ENCODE measurements around the gene ZDHHC3.

ZDHHC3 gene

GRCh38 chr3:44926172-44926571 is 49.8 kb downstream of the ZDHHC3 start:
- H3K36me3 ChIP-seq (ENCODE audit: control insufficient read depth, low read length): peaks cover 21% of the 10 kb centered on the region

GRCh38 chr3:44924457-44925084 is 51.4 kb downstream of the ZDHHC3 start:
- TF ChIP-seq, protein P1, sequence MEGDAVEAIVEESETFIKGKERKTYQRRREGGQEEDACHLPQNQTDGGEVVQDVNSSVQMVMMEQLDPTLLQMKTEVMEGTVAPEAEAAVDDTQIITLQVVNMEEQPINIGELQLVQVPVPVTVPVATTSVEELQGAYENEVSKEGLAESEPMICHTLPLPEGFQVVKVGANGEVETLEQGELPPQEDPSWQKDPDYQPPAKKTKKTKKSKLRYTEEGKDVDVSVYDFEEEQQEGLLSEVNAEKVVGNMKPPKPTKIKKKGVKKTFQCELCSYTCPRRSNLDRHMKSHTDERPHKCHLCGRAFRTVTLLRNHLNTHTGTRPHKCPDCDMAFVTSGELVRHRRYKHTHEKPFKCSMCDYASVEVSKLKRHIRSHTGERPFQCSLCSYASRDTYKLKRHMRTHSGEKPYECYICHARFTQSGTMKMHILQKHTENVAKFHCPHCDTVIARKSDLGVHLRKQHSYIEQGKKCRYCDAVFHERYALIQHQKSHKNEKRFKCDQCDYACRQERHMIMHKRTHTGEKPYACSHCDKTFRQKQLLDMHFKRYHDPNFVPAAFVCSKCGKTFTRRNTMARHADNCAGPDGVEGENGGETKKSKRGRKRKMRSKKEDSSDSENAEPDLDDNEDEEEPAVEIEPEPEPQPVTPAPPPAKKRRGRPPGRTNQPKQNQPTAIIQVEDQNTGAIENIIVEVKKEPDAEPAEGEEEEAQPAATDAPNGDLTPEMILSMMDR (IDR thresholded peaks at IDR 0.05; ENCODE audit: low read depth, low read length, poor library complexity, severe bottlenecking): no peak
- no peak for TF ChIP-seq EZH2phosphoT487 (IDR thresholded peaks at IDR 0.05; ENCODE audit: borderline replicate concordance, low read length)
- H3K36me3 ChIP-seq (ENCODE audit: control insufficient read depth, low read length): peaks cover 17% of the 10 kb centered on the region
- H3K9me2 ChIP-seq (replicated peaks; ENCODE audit: control insufficient read depth, low read length): no peaks in the 10 kb centered on the region

More at GRCh38 chr3:44926172-44926571, 49.8 kb downstream of the ZDHHC3 start:
- Histone ChIP-seq H3F3A (ENCODE audit: control insufficient read depth, insufficient read depth) (no peaks in the 10 kb centered on the region), H3K4me3 (ENCODE audit: low read length) (no peak overlapping the region), H3K9me2 (replicated peaks; ENCODE audit: control insufficient read depth, low read length) (no peaks in the 10 kb centered on the region), H3K4me1 (ENCODE audit: control insufficient read depth, low read length) (no peaks in the 10 kb centered on the region; the same call in 1 of the 2 replicates), H3K27me3 (ENCODE audit: control insufficient read depth, low read length) (no peaks in the 10 kb centered on the region), H3K4me2 (ENCODE audit: low read length) (no peak overlapping the region), H3K27ac (ENCODE audit: low read depth, low read length) (no peak overlapping the region), H3K9me3 (ENCODE audit: control insufficient read depth, insufficient read depth, low read length) (no peaks in the 10 kb centered on the region), H4K20me1 (ENCODE audit: control insufficient read depth, insufficient read depth, low read depth, low read length) (no peaks in the 10 kb centered on the region), H3K79me2 (ENCODE audit: control insufficient read depth, low read length) (no peaks in the 10 kb centered on the region)
- TF ChIP-seq, protein P1 (IDR thresholded peaks at IDR 0.05; ENCODE audit: low read depth, low read length, poor library complexity, severe bottlenecking): peak; percentile 44
- no peak for TF ChIP-seq EZH2phosphoT487 (IDR thresholded peaks at IDR 0.05; ENCODE audit: borderline replicate concordance, low read length)

DNA sequence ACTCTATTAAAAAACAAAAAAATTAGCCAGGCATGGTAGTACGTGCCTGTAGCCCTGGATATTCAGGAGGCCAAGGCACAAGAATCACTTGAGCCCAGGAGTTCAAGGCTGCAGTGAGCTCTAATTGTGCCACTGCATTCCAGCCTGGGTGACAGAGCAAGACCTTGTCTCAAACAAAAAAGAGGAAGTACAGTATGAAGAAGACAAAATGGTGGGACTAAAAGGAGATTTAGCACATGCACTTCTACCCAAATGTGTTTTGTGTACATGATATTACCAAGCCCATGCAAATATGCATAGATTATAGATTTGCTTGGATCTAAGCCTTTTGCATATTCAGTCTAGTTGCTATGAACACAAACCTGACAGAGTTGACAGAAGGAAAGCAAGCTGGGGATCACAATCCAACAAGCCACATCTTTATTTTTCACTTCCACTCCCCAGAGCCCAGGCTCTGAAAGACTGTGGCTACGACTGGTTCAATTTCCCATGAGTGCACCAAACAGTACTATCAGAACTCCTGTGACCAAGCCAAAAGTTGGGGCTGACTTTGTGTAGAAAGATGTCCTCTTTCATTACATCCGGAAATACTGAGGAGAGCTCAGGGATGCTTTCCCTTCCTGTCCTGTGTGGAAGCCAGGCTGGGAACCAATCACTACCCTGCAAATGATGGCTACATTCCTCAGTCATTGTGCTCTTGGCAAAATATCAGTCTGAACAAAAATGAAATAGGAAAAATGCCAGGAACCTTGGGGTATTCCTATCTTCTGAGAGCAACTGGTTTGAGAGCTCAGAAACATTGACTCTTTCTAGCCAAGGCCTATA is 52.1 kb downstream of the ZDHHC3 start:
- Histone ChIP-seq H3K4me1 (ENCODE audit: control insufficient read depth, low read length) (no peaks in the 10 kb centered on the region; the same call in 1 of the 2 replicates), H4K20me1 (ENCODE audit: control insufficient read depth, insufficient read depth, low read depth, low read length) (no peaks in the 10 kb centered on the region), H3K9me3 (ENCODE audit: control insufficient read depth, insufficient read depth, low read length) (no peaks in the 10 kb centered on the region), H3K27ac (ENCODE audit: low read depth, low read length) (no peak overlapping the region), H3F3A (ENCODE audit: control insufficient read depth, insufficient read depth) (no peaks in the 10 kb centered on the region; the same call in 1 of the 2 replicates), H3K9me2 (replicated peaks; ENCODE audit: control insufficient read depth, low read length) (no peaks in the 10 kb centered on the region), H3K27me3 (ENCODE audit: control insufficient read depth, low read length) (no peaks in the 10 kb centered on the region), H3K79me2 (ENCODE audit: control insufficient read depth, low read length) (no peaks in the 10 kb centered on the region), H3K4me2 (ENCODE audit: low read length) (no peak overlapping the region), H3K4me3 (ENCODE audit: low read length) (no peak overlapping the region), H3K36me3 (ENCODE audit: control insufficient read depth, low read length) (peaks cover 12% of the 10 kb centered on the region)
- TF ChIP-seq, protein P1 (IDR thresholded peaks at IDR 0.05; ENCODE audit: low read depth, low read length, poor library complexity, severe bottlenecking): no peak
- no peak for TF ChIP-seq EZH2phosphoT487 (IDR thresholded peaks at IDR 0.05; ENCODE audit: borderline replicate concordance, low read length)

More at GRCh38 chr3:44924457-44925084, 51.4 kb downstream of the ZDHHC3 start:
- Histone ChIP-seq H4K20me1 (ENCODE audit: control insufficient read depth, insufficient read depth, low read depth, low read length) (no peaks in the 10 kb centered on the region), H3K4me1 (ENCODE audit: control insufficient read depth, low read length) (no peaks in the 10 kb centered on the region; the same call in 1 of the 2 replicates), H3F3A (ENCODE audit: control insufficient read depth, insufficient read depth) (no peaks in the 10 kb centered on the region), H3K27me3 (ENCODE audit: control insufficient read depth, low read length) (no peaks in the 10 kb centered on the region), H3K9me3 (ENCODE audit: control insufficient read depth, insufficient read depth, low read length) (no peaks in the 10 kb centered on the region), H3K79me2 (ENCODE audit: control insufficient read depth, low read length) (no peaks in the 10 kb centered on the region), H3K4me2 (ENCODE audit: low read length) (no peak overlapping the region), H3K4me3 (ENCODE audit: low read length) (no peak overlapping the region), H3K27ac (ENCODE audit: low read depth, low read length) (no peak overlapping the region)

Measured in DOHH2 (cell line).